ENCODE results near the gene ASPSCR1. TPM values are rescaled to one million over a fixed set of nuclear protein-coding genes. Genes with fewer than 3 reads are reported as not detected.

The ASPSCR1 gene
- total and polyA plus RNA-seq, 2 of the 8 experiments (the other 6 are each of a cell fraction or from before 2014, with no cell fraction given): 33.3 to 43.7 TPM

- H3K4ac ChIP-seq (replicated peaks; ENCODE audit: insufficient read length, low read depth, low read length): no peak overlapping the region
- H3K4me1 ChIP-seq (replicated peaks in 1 of 4; ENCODE audit: control insufficient read depth in 3 of 4, insufficient read depth in 4 of 4, low read length in 3 of 4): peaks cover 0 to 3% (median 1%) of the 10 kb centered on the region in 4 experiments; a peak in 2 of 7 replicates
- no peaks in the 10 kb centered on the region for H3K9me3 ChIP-seq (ENCODE audit: insufficient read depth in 2 of 2, low read depth in 1 of 2, low read length in 1 of 2)
- no peak overlapping the region for H3K27ac ChIP-seq (ENCODE audit: low read depth, low read length)
- H3K23ac ChIP-seq (ENCODE audit: insufficient read length): no peak overlapping the region
- peaks cover 0 to 7% (median 0%) of the 10 kb centered on the region in 4 experiments; a peak in 1 of 8 replicates for H3K36me3 ChIP-seq (ENCODE audit: control insufficient read depth in 2 of 4, insufficient read depth in 4 of 4, low read length in 3 of 4)
- H3K79me2 ChIP-seq (ENCODE audit: control insufficient read depth in 1 of 2, insufficient read depth in 2 of 2, low read length in 2 of 2): no peaks in the 10 kb centered on the region
- H3K23me2 ChIP-seq (ENCODE audit: low read depth, low read length): peaks cover under 1% of the 10 kb centered on the region; the same call in 1 of the 2 replicates
- no peak overlapping the region for H3K14ac ChIP-seq (ENCODE audit: insufficient read length)
- no peak overlapping the region for H2AK5ac ChIP-seq (ENCODE audit: low read depth, low read length)
- H3K4me2 ChIP-seq (ENCODE audit: insufficient read depth in 1 of 2, low read depth in 2 of 2, low read length in 2 of 2): no peak overlapping the region
- no peak overlapping the region for H2BK120ac ChIP-seq (replicated peaks; ENCODE audit: low read depth, low read length)
- ChIA-PET CTCF (ENCODE audit: partially characterized antibody) (interaction anchor here (1.0 to 1.6 kb wide), 6 partner anchors 14 to 85 kb away, joined by 3 to 7 read pairs (median 4); partner anchors contain the start of gene PYCR1), POLR2A (ENCODE audit: partially characterized antibody) (interaction anchor here (0.6 to 2.8 kb wide), 10 partner anchors 12 to 89 kb away, joined by 3 to 10 read pairs (median 3); partner anchors contain the start of genes ASPSCR1 and PYCR1)
- no peak for TF ChIP-seq BACH1 (IDR thresholded peaks at IDR 0.05; ENCODE audit: low read length)
- TF ChIP-seq RBBP5 (IDR thresholded peaks at IDR 0.05; ENCODE audit: borderline replicate concordance, low read depth, low read length): no peak
- no peak for TF ChIP-seq EP300 (IDR thresholded peaks at IDR 0.05; ENCODE audit: borderline replicate concordance in 1 of 2, low read depth in 2 of 2, low read length in 2 of 2)
- TF ChIP-seq KDM5A (IDR thresholded peaks at IDR 0.05; ENCODE audit: low read length): no peak
- no peak for TF ChIP-seq ATF3 (IDR thresholded peaks at IDR 0.05; ENCODE audit: insufficient read depth, low read depth, low read length)
- TF ChIP-seq BRCA1 (IDR thresholded peaks at IDR 0.05; ENCODE audit: low read depth, low read length): no peak
- no peak for TF ChIP-seq POLR2AphosphoS5 (IDR thresholded peaks at IDR 0.05; ENCODE audit: low read depth, low read length)
- TF ChIP-seq MAX (IDR thresholded peaks at IDR 0.05): no peak
- no peak for TF ChIP-seq ZNF274 (IDR thresholded peaks at IDR 0.05; ENCODE audit: borderline replicate concordance, extremely low read depth, low read length)
- no peak for TF ChIP-seq TEAD4 (IDR thresholded peaks at IDR 0.05; ENCODE audit: low read depth, low read length)
- TF ChIP-seq SIX5 (IDR thresholded peaks at IDR 0.05; ENCODE audit: low read depth, low read length): no peak
- no peak for TF ChIP-seq FOSL1 (IDR thresholded peaks at IDR 0.05; ENCODE audit: insufficient read depth, low read depth, low read length)
- H2AFZ ChIP-seq (ENCODE audit: low read length): no peak overlapping the region
- no peak overlapping the region for H3K4me3 ChIP-seq (ENCODE audit: extremely low read depth in 1 of 4, insufficient read depth in 2 of 4, low read depth in 3 of 4, low read length in 4 of 4)
- H3K9ac ChIP-seq (replicated peaks in 1 of 4; ENCODE audit: extremely low read depth in 1 of 4, low read depth in 3 of 4, low read length in 3 of 4): no peak overlapping the region
- no peak overlapping the region for H3K18ac ChIP-seq (ENCODE audit: extremely low read depth, low read length)
- no peak overlapping the region for H2BK20ac ChIP-seq (ENCODE audit: low read length)
- no peak overlapping the region for H4K5ac ChIP-seq (ENCODE audit: insufficient read length, low read depth, low read length)
- no peaks in the 10 kb centered on the region for H3K79me1 ChIP-seq (ENCODE audit: low read depth, low read length)
- 90% methylated on average over 19 of the region's 26 CpGs; no CpG with 5 or more reads in 1 of the 2 experiments for WGBS, 2 experiments (ENCODE audit: extremely low coverage in 1 of 2, insufficient coverage in 1 of 2, insufficient read length in 1 of 2, insufficient replicate concordance in 2 of 2, low coverage in 1 of 2, low lambda C conversion rate in 2 of 2, missing lambda C conversion rate in 1 of 2)
- H4K91ac ChIP-seq (replicated peaks; ENCODE audit: insufficient read length, low read length): no peak overlapping the region
- FAIRE-seq (no peak), DNase-seq (ENCODE audit: low read depth in 1 of 2, low spot score in 2 of 2) (no peak)
- no peak overlapping the region for H3K56ac ChIP-seq (replicated peaks; ENCODE audit: insufficient read length, low read depth, low read length)
- H2BK12ac ChIP-seq (ENCODE audit: low read depth, low read length): no peak overlapping the region
- H2BK15ac ChIP-seq (ENCODE audit: low read length): no peak overlapping the region
- no peaks in the 10 kb centered on the region for H4K20me1 ChIP-seq (replicated peaks in 1 of 2; ENCODE audit: control insufficient read depth in 1 of 2, insufficient read depth in 2 of 2, low read length in 2 of 2)
- no peak overlapping the region for H4K8ac ChIP-seq (ENCODE audit: extremely low read depth, insufficient read depth, low read length)
- H3K27me3 ChIP-seq (replicated peaks in 1 of 4; ENCODE audit: control insufficient read depth in 3 of 4, extremely low read depth in 1 of 4, insufficient read depth in 3 of 4, low read length in 3 of 4): peaks cover 25 to 47% (median 26%) of the 10 kb centered on the region in 4 experiments
- no peak overlapping the region for H2BK5ac ChIP-seq (ENCODE audit: low read depth, low read length)
Measured at GRCh38 chr17:81955058-81955681, 22.3 kb upstream of the ASPSCR1 start.
